GM18517 (cell line): ENCODE results near the gene KIN.
"Not testable (repeated sequence)": the region's sequence is repeated elsewhere in the genome, so short reads cannot be mapped to it uniquely, and the experiment has no call there.

Experiments used
- ATAC-seq: cut with Tn5 transposase; IDR thresholded peaks from one replicate; pipeline ENCODE4 v1.9.1; 2021; ENCODE audit warnings: mild to moderate bottlenecking, moderate library complexity; ENCODE audit not compliant: unreplicated experiment

Gene KIN

GRCh38 chr10:7738536-7739407 lies 49.0 kb downstream of the KIN start:
- no peak for ATAC-seq

- ATAC-seq, result no peak
Observed at GRCh38 chr10:7734821-7735220, 53.0 kb downstream of the KIN start.

GRCh38 chr10:7722927-7723529 lies 64.8 kb downstream of the KIN start:
- ATAC-seq, result no peak

- no peak for ATAC-seq
Observed at GRCh38 chr10:7720478-7720877, 67.3 kb downstream of the KIN start.

- no peak for ATAC-seq
Observed at GRCh38 chr10:7718685-7719084, 69.1 kb downstream of the KIN start.

- no peak for ATAC-seq
Observed at GRCh38 chr10:7717767-7718166, 70.0 kb downstream of the KIN start.

- ATAC-seq, result no peak
Observed at GRCh38 chr10:7715515-7715914, 72.3 kb downstream of the KIN start.

GRCh38 chr10:7711075-7711474 lies 76.7 kb downstream of the KIN start:
- not testable (repeated sequence) for ATAC-seq

GRCh38 chr10:7710446-7710845 lies 77.3 kb downstream of the KIN start:
- no peak for ATAC-seq

GRCh38 chr10:7708832-7709231 lies 79.0 kb downstream of the KIN start:
- no peak for ATAC-seq

GRCh38 chr10:7707858-7708622 lies 79.8 kb downstream of the KIN start:
- ATAC-seq, result no peak

GRCh38 chr10:7707102-7707501 lies 80.7 kb downstream of the KIN start:
- no peak for ATAC-seq

- no peak for ATAC-seq
Observed at GRCh38 chr10:7706534-7707073, 81.2 kb downstream of the KIN start.

GRCh38 chr10:7705341-7705740 lies 82.5 kb downstream of the KIN start:
- no peak for ATAC-seq

GRCh38 chr10:7704071-7705016 lies 83.4 kb downstream of the KIN start:
- no peak for ATAC-seq

- ATAC-seq, result no peak
Observed at GRCh38 chr10:7703140-7703539, 84.7 kb downstream of the KIN start, which contains the start of gene ITIH2. Gene ITIH2, plus strand, starts transcription at chr10:7703316. Its CDS starts 119 bp downstream, at chr10:7703435.

GRCh38 chr10:7702288-7702812 lies 85.4 kb downstream of the KIN start:
- ATAC-seq, result no peak

GRCh38 chr10:7701158-7701742 lies 86.5 kb downstream of the KIN start:
- ATAC-seq, result no peak
